Activated CD4-positive, alpha-beta T cell treated with anti-CD3 and anti-CD28 coated beads, Interleukin-2, amount 10 ng/mL, durations not matched to agents 24 days and 14 days (primary cell): Measurements from ENCODE around the gene ANKRD44. TPM values are rescaled to one million over a fixed set of nuclear protein-coding genes. Genes with fewer than 3 reads are reported as not detected.

Experiments
- total RNA-seq: library from RNA; stranded (reverse); gene quantifications from 2 replicates; pipeline ENCODE4 v1.2.3, GENCODE V29; 2022

The ANKRD44 gene
- total RNA-seq, 1 donor from 2014 or later, result 147 TPM

Other genes starting within 250 kb of the ANKRD44 start
- 259 and 278 TPM in 2 replicates for gene SF3B1, start 124.2 kb upstream of the ANKRD44 start, total RNA-seq
- gene COQ10B, start 142.8 kb upstream of the ANKRD44 start, total RNA-seq, result 20.1 TPM in 2 replicates
- gene HSPD1, start 189.1 kb upstream of the ANKRD44 start, total RNA-seq, result 984 and 999 TPM in 2 replicates
- gene HSPE1, start 189.6 kb upstream of the ANKRD44 start, total RNA-seq, result 409 and 411 TPM in 2 replicates
- gene MOB4, start 205.3 kb upstream of the ANKRD44 start, total RNA-seq, result 19.2 and 22.6 TPM in 2 replicates